A673 (cell line): Measurements from ENCODE around the gene SREBF2.

Experiments used
- EZH2 ChIP-seq: fragments of 200-600 bp; sonication (generic); IDR thresholded peaks from 2 replicates; pipeline ENCODE4 v1.6.1; 2017; ENCODE audit warnings: borderline replicate concordance, low read depth, mild to moderate bottlenecking, mixed read lengths, antibody characterized with exemption, low read length; ENCODE audit not compliant: poor library complexity, severe bottlenecking
- TF ChIP-seq, protein P1 (sequence below): fragments of 300-800, 200-600 bp; sonication (generic); conservative IDR thresholded peaks from 2 replicates; pipeline ENCODE4 v1.5.1; 2017; ENCODE audit warnings: low read depth, mild to moderate bottlenecking, antibody characterized with exemption, low read length, moderate library complexity, mixed read lengths

GRCh38 chr22:41830174-41830573 is 2.7 kb upstream of the SREBF2 start:
- TF ChIP-seq, protein P1, sequence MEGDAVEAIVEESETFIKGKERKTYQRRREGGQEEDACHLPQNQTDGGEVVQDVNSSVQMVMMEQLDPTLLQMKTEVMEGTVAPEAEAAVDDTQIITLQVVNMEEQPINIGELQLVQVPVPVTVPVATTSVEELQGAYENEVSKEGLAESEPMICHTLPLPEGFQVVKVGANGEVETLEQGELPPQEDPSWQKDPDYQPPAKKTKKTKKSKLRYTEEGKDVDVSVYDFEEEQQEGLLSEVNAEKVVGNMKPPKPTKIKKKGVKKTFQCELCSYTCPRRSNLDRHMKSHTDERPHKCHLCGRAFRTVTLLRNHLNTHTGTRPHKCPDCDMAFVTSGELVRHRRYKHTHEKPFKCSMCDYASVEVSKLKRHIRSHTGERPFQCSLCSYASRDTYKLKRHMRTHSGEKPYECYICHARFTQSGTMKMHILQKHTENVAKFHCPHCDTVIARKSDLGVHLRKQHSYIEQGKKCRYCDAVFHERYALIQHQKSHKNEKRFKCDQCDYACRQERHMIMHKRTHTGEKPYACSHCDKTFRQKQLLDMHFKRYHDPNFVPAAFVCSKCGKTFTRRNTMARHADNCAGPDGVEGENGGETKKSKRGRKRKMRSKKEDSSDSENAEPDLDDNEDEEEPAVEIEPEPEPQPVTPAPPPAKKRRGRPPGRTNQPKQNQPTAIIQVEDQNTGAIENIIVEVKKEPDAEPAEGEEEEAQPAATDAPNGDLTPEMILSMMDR: no peak
- no peak for TF ChIP-seq EZH2
